D341Med (cell line): ENCODE data around the gene BATF3.
"Not testable (repeated sequence)": the region's sequence is repeated elsewhere in the genome, so short reads cannot be mapped to it uniquely, and the experiment has no call there.

Source experiments
- DNase-seq: peaks from one replicate; pipeline ENCODE4 v3.0.0; 2012; ENCODE audit warnings: low spot score

Gene BATF3

GRCh38 chr1:212658250-212658649 lies 41.4 kb downstream of the BATF3 start:
- DNase-seq: not testable (repeated sequence)

DNA sequence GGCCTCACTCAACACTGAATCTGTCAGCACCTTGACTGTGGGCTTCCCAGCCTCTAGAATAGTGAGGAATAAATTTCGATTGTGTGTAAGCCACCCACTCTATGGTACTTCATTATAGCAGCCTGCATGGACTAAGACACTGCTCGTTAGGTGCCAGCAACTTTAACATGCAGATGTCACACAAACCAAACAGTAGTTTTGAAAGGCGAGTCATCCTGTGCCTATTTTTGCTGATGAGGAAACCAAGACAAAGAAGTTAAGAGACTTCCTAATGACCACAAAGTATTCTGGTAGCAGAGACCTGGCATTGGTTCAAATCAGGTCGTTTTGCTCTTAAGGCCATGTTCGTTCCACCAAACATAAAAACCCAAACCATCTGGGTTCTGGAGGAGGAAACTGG lies 42.9 kb downstream of the BATF3 start:
- no peak for DNase-seq

- peak; percentile 28 for DNase-seq
These were observed 43.8 kb downstream of the BATF3 start for GRCh38 chr1:212655668-212656440.

DNA sequence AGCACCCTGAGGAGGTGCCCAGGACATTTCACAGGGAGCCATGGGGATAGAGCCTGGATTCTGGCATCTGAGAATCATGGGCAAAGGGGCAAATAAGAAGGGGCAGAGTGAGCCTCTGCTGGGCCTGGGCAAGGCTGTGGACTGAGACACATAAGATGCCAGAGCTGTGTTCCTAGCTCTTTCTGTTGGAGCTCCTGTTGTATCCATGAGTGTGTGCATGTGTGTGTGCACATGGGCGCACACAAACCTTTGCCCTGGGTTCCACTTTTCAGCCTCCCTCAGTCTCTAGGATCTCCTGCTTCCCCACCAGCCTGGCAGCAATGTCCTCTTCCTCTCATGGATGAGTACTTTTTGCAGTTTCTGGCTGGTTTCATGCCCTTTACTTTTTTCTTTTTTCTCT lies 47.0 kb downstream of the BATF3 start:
- no peak for DNase-seq

- no peak for DNase-seq
These were observed 47.7 kb downstream of the BATF3 start for GRCh38 chr1:212651977-212652376.

- DNase-seq: no peak
These were observed 48.1 kb downstream of the BATF3 start for GRCh38 chr1:212651521-212651920.

DNA sequence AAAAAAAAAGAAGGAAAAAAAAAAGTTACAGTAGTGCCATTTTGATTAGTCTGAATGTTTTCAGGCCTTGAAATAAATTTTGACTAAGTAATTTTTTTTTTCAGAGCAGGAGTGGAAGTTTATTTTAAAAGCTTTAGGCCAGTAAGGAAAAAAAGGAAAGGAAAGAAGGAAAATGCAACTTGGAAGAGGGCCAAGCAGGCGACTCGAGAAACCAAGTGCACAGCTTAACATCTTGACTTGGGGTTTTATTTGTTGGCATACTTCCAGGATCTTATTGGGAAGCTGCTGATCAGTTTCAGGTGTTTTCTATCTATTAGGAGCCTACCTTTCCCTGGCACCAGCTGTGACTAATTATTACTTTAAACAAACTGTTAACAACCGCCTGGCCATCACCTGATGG lies 49.4 kb downstream of the BATF3 start:
- DNase-seq: no peak

DNA sequence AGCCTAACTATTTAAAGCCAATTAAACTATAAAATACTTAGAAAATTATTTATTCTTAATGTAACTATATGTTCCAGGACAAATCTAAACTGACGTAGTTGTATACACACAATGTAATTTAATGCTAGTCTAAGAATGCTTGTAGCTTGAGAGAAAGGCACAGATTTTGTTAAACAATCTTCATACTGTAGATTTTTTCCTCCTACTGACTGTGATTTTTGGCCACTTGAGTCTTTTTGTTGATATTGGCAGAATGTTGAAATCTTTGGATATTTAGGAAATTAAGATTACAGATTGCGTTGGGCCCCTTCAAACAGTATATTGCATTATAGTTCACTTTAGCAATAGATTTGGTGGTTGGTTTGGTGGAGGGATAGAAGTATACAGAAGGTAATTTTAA lies 50.6 kb downstream of the BATF3 start:
- no peak for DNase-seq

DNA sequence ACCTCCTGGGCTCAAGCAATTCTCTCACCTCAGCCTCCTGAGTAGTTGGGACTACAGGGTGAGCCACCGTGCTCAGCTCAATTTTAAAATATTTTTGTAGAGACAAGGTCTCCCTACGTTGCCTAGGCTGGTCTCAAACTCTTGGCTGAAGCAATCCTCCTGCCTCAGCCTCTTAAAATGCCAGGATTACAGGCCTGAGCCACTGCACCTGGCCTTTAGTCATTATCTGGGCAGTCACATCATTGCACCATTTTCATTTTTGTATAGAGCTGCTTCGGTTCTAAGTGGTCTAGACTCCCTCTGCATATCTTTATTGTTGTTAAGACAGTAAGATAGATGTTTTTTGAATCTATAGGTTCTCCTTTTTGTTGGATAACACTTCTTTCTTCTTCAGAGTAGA lies 51.2 kb downstream of the BATF3 start:
- DNase-seq: no peak

GRCh38 chr1:212647004-212647403 lies 52.6 kb downstream of the BATF3 start:
- no peak for DNase-seq

- DNase-seq: no peak
These were observed 53.1 kb downstream of the BATF3 start for GRCh38 chr1:212646588-212646987.

GRCh38 chr1:212645546-212646543 lies 53.8 kb downstream of the BATF3 start:
- DNase-seq: no peak

DNA sequence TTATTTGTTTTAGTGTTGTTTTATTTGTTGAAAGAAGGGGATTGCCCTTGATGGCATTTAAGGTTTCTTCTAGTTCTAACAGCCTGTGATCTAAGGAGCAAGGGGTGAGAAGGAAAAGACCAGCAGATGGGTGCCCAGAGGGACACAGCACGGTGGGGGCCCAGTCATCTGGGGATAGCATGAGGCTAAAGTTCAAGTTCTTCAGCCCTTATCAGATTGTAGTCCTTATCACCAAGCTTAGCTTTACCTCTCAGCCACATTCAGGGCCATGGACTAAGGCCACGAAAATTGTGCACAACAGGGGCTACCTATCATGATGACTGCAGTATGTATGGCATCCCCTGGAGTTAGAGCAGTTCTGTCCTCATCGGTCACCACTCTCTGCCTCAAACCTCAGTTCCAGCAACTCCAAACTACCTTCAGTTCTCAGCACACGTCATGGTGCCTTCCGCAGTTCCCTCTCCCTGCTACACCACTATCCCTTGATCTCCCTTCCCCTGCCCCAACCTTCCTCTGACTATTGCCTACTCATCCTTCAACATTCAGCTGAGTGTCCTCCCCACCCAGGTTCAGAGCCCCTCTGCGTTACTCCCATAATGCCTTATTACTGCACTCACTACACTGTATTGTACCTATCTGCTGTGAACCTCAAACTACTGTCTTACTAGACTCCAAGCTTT lies 54.6 kb downstream of the BATF3 start:
- no peak for DNase-seq

GRCh38 chr1:212643877-212644276 lies 55.8 kb downstream of the BATF3 start:
- DNase-seq: no peak

DNA sequence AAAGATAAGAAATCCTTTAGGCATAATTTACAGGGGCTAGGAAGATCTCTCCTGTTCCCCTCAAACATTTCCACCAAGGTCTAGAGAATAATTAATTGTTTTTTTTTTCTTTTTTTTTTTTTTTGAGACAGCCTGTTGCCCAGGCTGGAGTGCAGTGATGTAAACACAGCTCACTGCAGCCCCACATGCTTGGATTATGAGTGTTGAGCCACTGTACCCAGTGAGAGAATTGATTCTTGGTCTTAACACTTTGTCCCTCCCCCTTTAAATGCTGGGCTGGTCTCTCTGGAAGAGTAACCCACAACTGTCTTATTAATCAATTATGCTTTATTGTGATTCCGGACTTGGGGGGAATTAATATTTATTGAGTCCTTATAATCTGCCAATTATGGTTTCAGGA lies 57.7 kb downstream of the BATF3 start:
- no peak for DNase-seq

GRCh38 chr1:212640223-212640878 lies 59.3 kb downstream of the BATF3 start:
- no peak for DNase-seq

DNA sequence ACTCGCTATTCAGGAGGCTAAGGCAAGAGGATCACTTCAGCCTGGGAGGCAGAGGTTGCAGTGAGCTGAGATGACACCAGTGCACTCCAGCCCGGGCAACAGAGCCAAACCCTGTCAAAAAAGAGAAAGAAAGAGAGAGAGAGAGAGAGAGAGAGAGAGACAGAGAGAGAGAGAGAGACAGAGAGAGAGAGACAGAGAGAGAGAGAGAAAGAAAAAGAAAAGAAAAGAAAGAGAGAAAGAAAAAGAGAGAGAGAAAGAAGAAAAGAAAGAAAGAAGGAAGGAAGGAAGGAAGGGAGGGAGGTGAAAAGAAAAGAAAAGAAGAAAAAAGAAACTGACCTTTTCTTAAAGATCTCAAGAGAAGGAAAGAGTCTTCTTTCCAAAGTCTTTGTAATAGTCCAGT lies 60.1 kb downstream of the BATF3 start:
- DNase-seq: not testable (repeated sequence)

GRCh38 chr1:212638492-212639151 lies 61.0 kb downstream of the BATF3 start:
- DNase-seq: no peak

DNA sequence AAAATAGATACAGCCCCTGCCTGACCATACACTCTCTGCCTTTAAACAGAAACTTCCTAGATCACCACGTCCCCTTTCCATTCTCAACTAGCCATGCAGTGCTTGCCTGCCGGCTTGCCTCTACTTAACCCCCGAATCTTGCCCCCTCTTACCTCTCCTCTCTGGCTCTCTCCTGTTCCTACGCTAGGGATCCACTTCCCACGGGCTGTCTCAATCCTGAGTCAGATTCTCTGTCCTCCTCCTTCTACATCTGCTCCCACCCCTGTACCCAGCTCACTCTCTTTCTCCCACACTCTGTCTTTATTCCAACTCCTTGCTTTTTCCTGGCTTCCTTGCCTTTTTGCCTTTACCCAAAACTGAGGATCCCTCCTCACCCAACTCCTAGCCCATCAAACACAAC lies 61.7 kb downstream of the BATF3 start:
- no peak for DNase-seq
